Activated naive CD4-positive, alpha-beta T cell treated with anti-CD3 and anti-CD28 coated beads, Interleukin-2, amount 50 U/mL, for 24 hours (primary cell): ENCODE data around the gene SLC38A4.

Experiments used
- H3K27ac Mint-ChIP-seq: one replicate; pipeline ENCODE4 v1.8.0; 2021; ENCODE audit warnings: mild to moderate bottlenecking, mixed read lengths
- H3K27me3 Mint-ChIP-seq: one replicate; pipeline ENCODE4 v1.8.0; 2021; ENCODE audit warnings: mixed read lengths
- H3K36me3 Mint-ChIP-seq: one replicate; pipeline ENCODE4 v1.8.0; 2021; ENCODE audit warnings: mixed read lengths
- H3K4me1 Mint-ChIP-seq: one replicate; pipeline ENCODE4 v1.8.0; 2021; ENCODE audit warnings: mixed read lengths
- H3K4me3 Mint-ChIP-seq: one replicate; pipeline ENCODE4 v1.8.0; 2021; ENCODE audit warnings: mild to moderate bottlenecking, mixed read lengths
- H3K9me3 Mint-ChIP-seq: one replicate; pipeline ENCODE4 v1.8.0; 2021; ENCODE audit warnings: mixed read lengths

SLC38A4 gene

DNA sequence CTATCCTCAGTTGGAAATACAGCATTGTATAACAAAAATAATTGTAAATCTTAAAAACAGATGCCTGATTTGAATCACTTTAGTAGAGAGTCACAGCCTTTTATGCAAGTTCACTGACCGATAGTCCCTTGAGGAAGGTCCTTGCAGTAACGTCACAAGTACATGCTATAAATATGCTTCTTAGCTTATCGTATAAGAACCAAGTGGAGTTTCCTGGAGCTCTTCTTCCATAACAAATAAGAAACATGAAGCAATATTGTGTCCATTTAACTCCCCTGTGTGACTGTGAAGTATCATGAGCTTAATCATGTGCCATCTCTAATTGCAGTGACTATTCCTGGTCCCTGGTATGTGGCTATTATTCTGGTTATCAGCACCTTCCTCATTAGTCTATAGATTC lies 107.9 kb downstream of the SLC38A4 start:
- peaks cover 5% of the 10 kb centered on the region for H3K9me3 Mint-ChIP-seq
- H3K36me3 Mint-ChIP-seq, result no peaks in the 10 kb centered on the region
- H3K4me3 Mint-ChIP-seq, result no peak overlapping the region
- H3K27me3 Mint-ChIP-seq, result no peaks in the 10 kb centered on the region
- no peaks in the 10 kb centered on the region for H3K4me1 Mint-ChIP-seq
- no peak overlapping the region for H3K27ac Mint-ChIP-seq

DNA sequence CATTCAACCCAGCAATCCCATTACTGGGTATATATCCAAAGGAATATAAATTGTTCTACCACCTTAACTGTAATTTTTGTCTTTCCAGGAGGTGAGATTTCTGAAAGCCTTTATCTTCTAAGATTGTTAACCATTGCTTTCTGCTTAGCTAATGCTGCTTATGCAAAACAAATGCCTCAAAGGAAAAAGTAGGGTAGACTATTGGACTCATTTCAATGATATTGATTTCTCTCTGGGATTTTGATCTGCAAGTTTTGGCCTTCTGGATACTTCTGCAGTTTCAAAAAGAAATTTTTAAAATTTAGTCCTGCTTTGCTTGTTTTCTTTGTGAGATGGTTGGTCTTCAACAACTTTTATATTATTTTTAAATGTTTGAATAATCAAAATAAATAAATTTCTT lies 108.6 kb downstream of the SLC38A4 start:
- no peaks in the 10 kb centered on the region for H3K4me1 Mint-ChIP-seq
- no peak overlapping the region for H3K4me3 Mint-ChIP-seq
- H3K27me3 Mint-ChIP-seq, result no peaks in the 10 kb centered on the region
- no peak overlapping the region for H3K27ac Mint-ChIP-seq
- peaks cover 5% of the 10 kb centered on the region for H3K9me3 Mint-ChIP-seq
- H3K36me3 Mint-ChIP-seq, result no peaks in the 10 kb centered on the region
